ENCODE results near the gene CLDN22. TPM values are rescaled to one million over a fixed set of nuclear protein-coding genes. Genes with fewer than 3 reads are reported as not detected.

CLDN22 gene
- total RNA-seq, 1 donor = not detected

DNA sequence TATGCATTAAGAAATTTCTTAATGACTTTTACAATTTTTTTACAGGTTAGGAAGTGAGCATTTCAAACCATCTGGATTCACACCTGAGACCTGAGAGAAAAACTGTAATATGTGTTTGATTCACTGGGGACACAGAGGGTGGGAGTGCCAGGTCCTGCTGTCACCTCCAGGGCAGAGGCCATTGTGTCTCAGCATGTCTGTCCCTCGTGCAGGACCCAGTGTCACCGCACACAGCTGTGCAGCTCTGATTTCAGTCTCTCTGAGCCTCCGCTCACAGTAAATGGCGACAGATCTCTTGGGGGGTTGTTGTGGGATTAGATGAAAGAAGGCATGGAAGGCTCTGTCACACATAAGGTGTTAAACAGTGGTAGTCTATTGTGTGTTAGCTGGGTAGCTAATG is 25.2 kb upstream of the CLDN22 start:
- H3K27ac ChIP-seq (ENCODE audit: low read depth, low read length) = no peak overlapping the region

DNA sequence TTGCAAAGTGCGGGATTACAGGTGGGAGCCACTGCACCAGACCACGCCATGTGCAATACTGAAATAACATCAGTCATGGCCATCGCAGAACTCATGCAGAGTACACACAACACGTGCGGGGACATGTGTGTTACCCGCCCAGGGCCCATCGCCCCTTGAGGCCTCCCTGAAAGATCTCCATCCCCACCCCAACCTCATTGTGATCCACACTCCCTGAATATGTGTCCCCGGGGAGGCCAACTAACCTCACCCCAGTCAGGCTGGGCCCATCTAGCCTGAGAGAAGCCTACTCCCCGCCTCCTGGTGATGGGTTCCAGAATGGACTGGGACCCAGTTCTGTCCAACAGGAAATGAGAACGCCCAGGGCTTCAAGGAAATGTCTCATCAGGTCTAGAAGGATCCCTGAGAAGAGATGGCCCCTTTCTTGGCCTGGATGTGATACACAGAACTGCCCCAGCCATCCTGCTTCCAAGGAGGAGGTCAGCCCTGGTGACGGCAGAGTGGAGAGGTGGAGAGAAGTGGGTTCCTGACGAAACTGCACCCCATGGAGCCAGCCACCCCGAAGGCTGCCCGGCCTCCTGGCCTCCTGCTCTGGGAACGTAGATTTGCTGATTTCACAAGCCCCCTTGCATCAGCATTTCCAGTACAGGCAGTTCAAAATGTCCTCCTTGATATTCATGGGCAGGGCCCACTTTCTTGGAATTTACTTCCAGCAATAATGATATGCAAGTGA is 24.6 kb upstream of the CLDN22 start:
- Histone ChIP-seq H3K27ac (ENCODE audit: low read depth, low read length) (no peak overlapping the region), H3K4me2 (ENCODE audit: insufficient read depth, low read length) (no peak overlapping the region), H4K20me1 (ENCODE audit: insufficient read depth, low read length) (no peaks in the 10 kb centered on the region), H3K36me3 (ENCODE audit: insufficient read depth, low read length) (no peaks in the 10 kb centered on the region), H3K27me3 (ENCODE audit: insufficient read depth, low read length) (no peaks in the 10 kb centered on the region), H3K4me1 (ENCODE audit: insufficient read depth, low read length) (peaks cover 19% of the 10 kb centered on the region), H3K79me2 (ENCODE audit: insufficient read depth, low read length) (no peaks in the 10 kb centered on the region), H2AFZ (ENCODE audit: low read length) (no peak overlapping the region), H3K4me3 (ENCODE audit: insufficient read depth, low read length) (no peak overlapping the region), H3K9me3 (ENCODE audit: low read depth, low read length) (no peaks in the 10 kb centered on the region)
- no peak for DNase-seq (ENCODE audit: insufficient read length, low spot score, missing footprints)
- no peak for TF ChIP-seq CTCF (IDR thresholded peaks at IDR 0.05; ENCODE audit: extremely low read depth, low read depth, low read length)

More for the DNA sequence above, 25.2 kb upstream of the CLDN22 start:
- H2AFZ ChIP-seq (ENCODE audit: low read length) = no peak overlapping the region
- no peak overlapping the region for H3K4me3 ChIP-seq (ENCODE audit: insufficient read depth, low read length)
- H4K20me1 ChIP-seq (ENCODE audit: insufficient read depth, low read length) = no peaks in the 10 kb centered on the region
- no peak for TF ChIP-seq CTCF (IDR thresholded peaks at IDR 0.05; ENCODE audit: extremely low read depth, low read depth, low read length)
- H3K27me3 ChIP-seq (ENCODE audit: insufficient read depth, low read length) = no peaks in the 10 kb centered on the region
- no peak overlapping the region for H3K4me2 ChIP-seq (ENCODE audit: insufficient read depth, low read length)
- peaks cover 21% of the 10 kb centered on the region for H3K4me1 ChIP-seq (ENCODE audit: insufficient read depth, low read length)
- H3K9me3 ChIP-seq (ENCODE audit: low read depth, low read length) = no peaks in the 10 kb centered on the region
- no peaks in the 10 kb centered on the region for H3K79me2 ChIP-seq (ENCODE audit: insufficient read depth, low read length)
- DNase-seq (ENCODE audit: insufficient read length, low spot score, missing footprints) = no peak
- H3K36me3 ChIP-seq (ENCODE audit: insufficient read depth, low read length) = no peaks in the 10 kb centered on the region

DNA sequence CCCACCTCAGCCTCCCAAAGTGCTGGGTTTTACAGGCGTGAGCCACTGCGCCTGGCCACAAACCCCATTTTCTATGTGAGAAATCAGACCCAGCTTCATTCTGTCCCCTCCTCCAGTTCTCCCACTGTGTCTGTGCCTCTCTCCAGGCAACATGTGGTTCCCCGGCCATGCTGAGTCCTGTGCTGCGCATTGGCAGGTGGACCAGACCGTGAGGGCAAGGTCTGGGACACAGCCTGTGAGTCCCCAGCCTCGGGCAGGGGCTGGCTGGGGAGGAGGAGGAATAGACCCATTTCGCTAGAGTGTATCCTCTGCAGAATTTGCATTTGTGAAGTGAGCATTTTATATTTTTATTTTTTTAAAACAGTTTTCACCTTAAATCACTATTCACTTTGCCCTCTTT is 23.7 kb upstream of the CLDN22 start:
- H3K4me2 ChIP-seq (ENCODE audit: insufficient read depth, low read length) = no peak overlapping the region
- H3K9me3 ChIP-seq (ENCODE audit: low read depth, low read length) = no peaks in the 10 kb centered on the region
- DNase-seq (ENCODE audit: insufficient read length, low spot score, missing footprints) = no peak
- H3K27ac ChIP-seq (ENCODE audit: low read depth, low read length) = no peak overlapping the region
- H3K79me2 ChIP-seq (ENCODE audit: insufficient read depth, low read length) = no peaks in the 10 kb centered on the region
- no peaks in the 10 kb centered on the region for H3K27me3 ChIP-seq (ENCODE audit: insufficient read depth, low read length)
- no peaks in the 10 kb centered on the region for H4K20me1 ChIP-seq (ENCODE audit: insufficient read depth, low read length)
- no peak overlapping the region for H3K4me3 ChIP-seq (ENCODE audit: insufficient read depth, low read length)
- peaks cover 13% of the 10 kb centered on the region for H3K4me1 ChIP-seq (ENCODE audit: insufficient read depth, low read length)
- no peaks in the 10 kb centered on the region for H3K36me3 ChIP-seq (ENCODE audit: insufficient read depth, low read length)
- no peak for TF ChIP-seq CTCF (IDR thresholded peaks at IDR 0.05; ENCODE audit: extremely low read depth, low read depth, low read length)
- H2AFZ ChIP-seq (ENCODE audit: low read length) = no peak overlapping the region

DNA sequence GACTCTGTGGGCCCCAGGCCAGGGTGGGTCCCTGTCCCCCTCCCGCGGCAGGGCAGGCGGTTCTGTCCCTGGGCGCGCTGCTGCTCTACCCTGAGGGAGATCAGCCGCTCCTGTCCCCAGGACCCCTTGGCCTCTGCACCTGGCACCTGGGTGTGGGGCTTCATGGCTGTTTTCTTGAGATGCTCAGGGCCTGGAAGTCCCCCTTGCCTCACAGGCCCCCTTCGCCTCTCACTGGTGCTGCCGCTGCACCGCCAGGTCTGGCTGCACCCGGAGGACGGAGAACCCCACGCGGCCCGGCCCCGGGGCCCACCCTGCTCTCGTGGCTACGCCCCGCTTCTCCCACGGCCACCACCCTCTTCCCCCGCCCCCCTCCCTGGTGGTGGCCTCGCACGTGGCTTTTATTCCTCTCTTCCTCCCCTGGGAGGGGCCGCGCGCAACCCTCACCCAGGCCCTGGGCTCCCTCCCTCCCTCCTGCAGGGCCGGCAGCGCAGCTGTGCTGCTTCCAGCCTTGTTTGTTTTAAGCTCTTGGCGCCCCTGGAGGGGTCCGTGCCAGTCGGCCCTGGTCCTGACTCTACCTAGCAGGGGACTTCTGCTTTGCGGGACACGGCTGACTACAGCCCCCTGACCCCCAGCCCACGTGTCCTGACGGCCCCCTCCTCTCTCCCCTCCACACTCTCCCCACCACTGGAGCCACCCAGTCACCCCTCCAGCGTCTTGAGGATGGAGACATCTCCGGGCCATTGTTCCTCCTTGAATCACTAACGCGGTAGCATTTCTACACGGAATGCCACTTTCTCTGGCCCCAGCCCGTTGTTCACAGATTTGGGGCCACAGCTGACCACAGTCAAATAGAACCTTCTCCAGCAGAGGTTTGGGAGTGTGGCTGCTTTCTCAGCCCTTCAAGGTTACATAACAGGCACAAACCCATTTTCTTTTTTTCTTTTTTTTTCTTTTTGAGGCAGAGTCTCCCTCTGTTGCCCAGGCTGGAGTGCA is 22.8 kb upstream of the CLDN22 start:
- no peaks in the 10 kb centered on the region for H4K20me1 ChIP-seq (ENCODE audit: insufficient read depth, low read length)
- H3K4me1 ChIP-seq (ENCODE audit: insufficient read depth, low read length) = peaks cover 7% of the 10 kb centered on the region
- H3K4me3 ChIP-seq (ENCODE audit: insufficient read depth, low read length) = peak overlapping the region; percentile 45
- H3K79me2 ChIP-seq (ENCODE audit: insufficient read depth, low read length) = no peaks in the 10 kb centered on the region
- H3K27me3 ChIP-seq (ENCODE audit: insufficient read depth, low read length) = no peaks in the 10 kb centered on the region
- H2AFZ ChIP-seq (ENCODE audit: low read length) = peak overlapping the region; percentile 65
- no peak overlapping the region for H3K27ac ChIP-seq (ENCODE audit: low read depth, low read length)
- no peaks in the 10 kb centered on the region for H3K36me3 ChIP-seq (ENCODE audit: insufficient read depth, low read length)
- DNase-seq (ENCODE audit: insufficient read length, low spot score, missing footprints) = no peak
- H3K4me2 ChIP-seq (ENCODE audit: insufficient read depth, low read length) = peak overlapping the region; percentile 59
- no peaks in the 10 kb centered on the region for H3K9me3 ChIP-seq (ENCODE audit: low read depth, low read length)
- TF ChIP-seq CTCF (IDR thresholded peaks at IDR 0.05; ENCODE audit: extremely low read depth, low read depth, low read length) = no peak
